Stimulated activated CD8-positive, alpha-beta memory T cell treated with anti-CD3 and anti-CD28 coated beads, Interleukin-7, amount 100 ng/mL, for 24 hours (primary cell): Measurements from ENCODE around the gene RAB41.
"Not testable (repeated sequence)": the region's sequence is repeated elsewhere in the genome, so short reads cannot be mapped to it uniquely, and the experiment has no call there.

Experiments used
- DNase-seq: peaks from one replicate; pipeline ENCODE4 v3.0.0-alpha.2; 2020; ENCODE audit warnings: low read depth

Gene RAB41

DNA sequence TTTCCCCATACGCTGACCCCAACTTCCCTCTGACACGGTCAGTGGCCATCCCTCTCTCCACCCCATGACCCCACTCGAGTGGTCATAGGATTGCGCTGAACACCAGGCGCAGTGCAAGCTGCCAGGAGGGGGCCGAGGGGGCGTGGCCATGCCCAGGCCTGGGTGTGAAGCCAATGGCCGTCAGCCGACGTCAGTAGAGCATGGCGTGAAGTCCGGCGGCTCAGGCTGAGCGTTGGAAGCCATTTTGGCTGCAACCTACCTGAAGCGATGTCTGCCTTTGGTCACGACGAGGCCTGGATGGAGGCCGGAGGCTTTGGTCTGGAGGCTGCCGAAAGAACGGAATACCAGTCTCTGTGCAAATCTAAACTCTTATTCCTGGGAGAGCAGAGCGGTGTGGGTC lies at the start of gene RAB41:
TSS of gene RAB41 (plus strand) at position 222 of the 400 bp plus-strand sequence. CDS start at position 268, 46 bp downstream.
- no peak for DNase-seq

DNA sequence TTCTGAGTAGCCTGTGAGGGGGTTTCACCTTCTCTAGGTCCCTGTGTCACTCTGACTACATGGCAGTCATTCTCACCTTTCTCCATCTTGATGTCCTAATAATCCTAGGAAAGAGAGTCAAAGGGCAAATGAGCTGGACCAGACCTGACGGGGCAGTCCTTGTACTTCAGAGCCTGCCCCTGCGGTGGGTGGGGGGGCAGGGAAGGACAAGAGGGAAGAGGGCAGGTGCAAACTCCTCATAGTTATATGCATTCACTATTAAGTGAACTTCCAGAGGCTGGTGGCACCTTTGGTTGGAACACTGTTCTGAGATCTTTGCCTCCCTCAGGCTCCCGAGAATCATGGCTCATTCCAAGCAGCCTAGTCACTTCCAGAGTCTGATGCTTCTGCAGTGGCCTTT lies 47.6 kb upstream of the RAB41 start, which contains the start of gene AWAT1:
TSS of gene AWAT1 (plus strand) at position 301 of the 400 bp plus-strand sequence. CDS start at position 342, 41 bp downstream.
- no peak for DNase-seq

DNA sequence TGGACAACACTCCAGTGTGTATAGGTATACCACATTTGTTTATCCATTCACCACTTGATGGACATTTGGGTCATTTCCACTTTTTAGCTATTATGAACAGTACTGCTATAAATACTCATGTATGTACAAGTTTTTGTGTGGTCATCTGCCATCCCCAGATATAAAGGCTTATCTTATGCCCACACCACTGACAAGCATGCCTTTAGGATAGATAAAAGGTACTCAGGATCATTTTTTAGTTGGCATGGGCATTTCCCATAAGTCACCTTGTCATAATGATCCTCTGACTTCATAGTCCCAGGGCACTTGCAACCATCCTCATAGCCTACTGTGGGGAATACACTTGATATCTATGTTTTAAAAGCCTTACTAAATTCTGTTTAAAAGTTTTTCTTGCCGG lies 41.2 kb upstream of the RAB41 start:
- no peak for DNase-seq

DNA sequence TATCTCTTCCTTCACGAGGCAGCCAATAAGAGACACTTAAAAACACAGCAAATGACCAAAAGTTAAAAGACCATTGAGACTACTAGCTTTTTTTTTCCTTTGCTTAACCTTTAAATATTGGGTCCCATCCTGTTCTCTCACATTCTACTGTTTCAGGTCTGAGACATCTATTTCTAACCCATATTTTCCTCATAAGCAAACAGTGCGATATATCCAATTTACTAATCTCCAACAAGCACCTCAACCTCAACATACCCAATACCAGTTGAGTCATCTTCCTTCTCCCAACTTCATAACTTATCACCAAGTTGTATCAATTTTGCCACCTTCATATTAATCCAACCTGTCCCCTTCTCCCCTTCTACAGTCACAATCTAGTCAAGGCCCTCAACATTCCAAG lies 40.5 kb upstream of the RAB41 start:
- DNase-seq, result no peak

DNA sequence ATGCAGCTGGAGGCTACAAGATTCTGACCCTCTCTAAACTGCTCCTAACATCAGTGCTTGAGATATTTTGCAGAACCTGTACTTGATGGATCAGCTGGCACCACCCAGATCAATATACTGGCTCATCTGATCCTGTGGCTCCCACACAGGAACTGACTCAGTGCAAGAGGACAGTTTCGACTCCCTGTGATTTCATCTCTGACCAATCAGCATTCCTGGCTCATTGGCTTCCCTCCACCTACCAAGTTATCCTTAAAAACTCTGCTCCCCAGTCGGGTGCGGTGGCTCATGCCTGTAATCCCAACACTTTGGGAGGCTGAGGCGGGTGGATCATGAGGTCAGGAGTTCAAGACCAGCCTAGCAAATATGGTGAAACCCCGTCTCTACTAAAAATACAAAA lies 38.4 kb upstream of the RAB41 start:
- DNase-seq, result not testable (repeated sequence)

DNA sequence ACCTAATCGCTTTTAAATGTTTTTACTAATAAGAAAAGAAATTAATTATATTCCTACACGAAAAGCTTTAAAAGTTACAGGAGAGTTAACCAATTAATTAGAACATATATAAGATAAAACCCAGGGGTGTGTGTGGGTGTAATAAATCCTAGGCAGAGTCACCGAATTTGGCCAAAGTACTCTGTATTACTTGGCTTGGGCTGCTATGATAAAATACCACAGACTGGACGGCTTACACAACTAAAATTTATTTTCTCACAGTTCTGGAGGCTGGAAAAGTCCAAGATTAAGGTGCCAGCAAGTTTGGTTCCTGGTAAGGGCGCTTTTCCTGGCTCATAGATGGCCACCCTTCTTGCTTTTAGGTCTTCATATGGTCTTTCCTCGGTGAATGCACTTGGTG lies 37.1 kb upstream of the RAB41 start:
- no peak for DNase-seq

DNA sequence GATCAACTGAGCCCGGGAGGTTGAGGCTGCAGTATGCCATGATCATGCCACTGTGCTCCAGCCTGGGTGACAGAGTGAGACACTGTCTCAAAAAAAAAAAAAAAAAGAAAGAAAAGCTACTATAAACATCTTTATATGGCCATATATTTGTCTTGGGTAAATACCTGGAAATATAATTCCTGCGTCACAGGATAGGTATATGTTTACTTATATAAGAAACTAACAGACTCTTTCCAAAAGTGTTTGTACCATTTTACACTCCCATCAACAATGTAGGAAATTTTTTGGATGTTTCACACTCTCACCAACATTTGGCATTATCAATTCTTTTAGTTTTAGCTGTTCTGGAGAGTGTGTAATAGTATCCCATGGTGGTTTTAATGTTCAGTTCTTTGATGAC lies 34.7 kb upstream of the RAB41 start:
- no peak for DNase-seq

DNA sequence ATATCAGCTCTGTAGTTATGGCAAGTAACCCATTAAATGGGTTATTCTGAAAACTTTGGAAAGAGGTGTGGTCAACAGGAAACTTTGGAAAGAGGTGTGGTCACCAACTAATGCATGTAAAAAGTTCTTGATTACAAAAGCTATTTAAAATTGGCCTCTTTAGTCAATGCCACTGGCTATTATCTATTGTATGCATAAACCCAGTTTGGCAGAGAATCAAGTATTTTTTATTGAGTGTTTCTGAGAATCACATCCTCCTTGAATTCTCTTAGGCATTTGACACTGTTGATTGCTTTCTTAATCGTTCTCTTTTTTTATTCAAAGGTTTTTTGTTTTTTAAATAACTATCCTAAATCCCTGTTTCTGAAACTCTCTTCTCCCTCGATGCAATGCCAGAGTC lies 29.5 kb upstream of the RAB41 start:
- DNase-seq, result no peak

DNA sequence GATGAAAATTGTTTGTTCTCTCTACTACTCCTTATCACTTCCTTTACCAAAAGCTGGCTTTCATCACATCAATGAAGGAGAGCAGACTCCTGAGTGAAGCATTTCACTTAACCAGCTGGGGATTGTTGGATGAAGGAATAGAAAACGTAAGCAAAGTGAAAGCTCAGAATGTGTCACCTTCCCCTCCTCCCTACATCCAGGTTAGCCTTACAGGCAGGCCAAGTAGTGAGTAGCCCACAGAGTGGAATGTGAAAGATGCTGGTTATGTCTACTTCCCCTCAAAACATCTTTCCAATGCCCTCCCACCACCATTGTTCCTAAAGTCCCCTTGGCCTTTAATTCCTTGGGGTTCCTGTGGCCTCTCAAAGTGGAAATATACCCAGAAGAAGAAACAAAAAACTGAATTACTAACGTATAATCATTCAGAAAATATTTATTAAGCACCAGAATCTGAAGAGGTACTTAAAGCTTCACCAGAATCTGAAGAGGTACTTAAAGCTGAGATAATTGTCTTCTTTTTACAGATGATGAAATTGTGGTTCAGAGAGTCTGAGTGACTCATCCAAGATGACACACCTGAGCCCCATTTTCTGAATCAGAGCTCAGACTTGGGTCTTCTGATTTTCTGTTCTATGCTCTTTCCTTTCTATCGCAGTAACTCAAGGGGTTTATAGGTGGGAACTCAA lies 28.5 kb upstream of the RAB41 start:
- DNase-seq, result no peak

DNA sequence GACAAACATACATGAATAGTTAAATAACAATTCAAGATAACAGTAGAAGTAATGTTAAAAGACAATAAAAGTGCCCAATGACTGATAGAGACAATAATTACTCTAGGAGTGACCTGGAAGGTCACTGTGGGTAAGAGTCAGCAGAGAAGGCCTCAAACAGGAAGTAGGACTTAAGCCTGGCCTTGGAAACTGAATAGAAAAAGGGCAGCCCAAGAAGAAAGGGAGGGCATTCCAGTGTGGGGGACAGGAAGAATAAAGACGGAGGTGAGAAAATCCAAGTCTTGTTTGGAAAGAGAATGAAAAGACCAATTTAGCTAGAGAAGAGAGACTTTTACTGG lies 27.9 kb upstream of the RAB41 start:
- DNase-seq, result no peak

DNA sequence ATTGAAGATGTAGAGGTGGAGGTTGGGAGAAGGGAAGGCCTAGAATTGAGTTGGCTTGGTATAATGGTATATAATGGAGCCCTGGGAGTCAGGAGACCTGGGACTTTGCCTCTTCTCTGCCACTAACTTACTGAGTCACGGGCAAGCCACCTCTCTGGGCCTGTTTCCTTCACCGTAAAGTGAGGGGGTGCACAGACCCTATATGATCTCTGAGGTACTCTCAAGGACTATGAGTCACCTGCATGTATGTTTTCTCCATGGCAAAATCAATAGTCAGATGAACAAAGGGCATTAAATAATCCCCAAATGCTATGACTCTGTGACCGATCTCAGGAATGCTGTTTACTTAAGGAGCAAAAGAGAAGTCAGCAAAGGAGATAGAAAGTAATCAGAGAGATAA lies 27.1 kb upstream of the RAB41 start:
- no peak for DNase-seq

DNA sequence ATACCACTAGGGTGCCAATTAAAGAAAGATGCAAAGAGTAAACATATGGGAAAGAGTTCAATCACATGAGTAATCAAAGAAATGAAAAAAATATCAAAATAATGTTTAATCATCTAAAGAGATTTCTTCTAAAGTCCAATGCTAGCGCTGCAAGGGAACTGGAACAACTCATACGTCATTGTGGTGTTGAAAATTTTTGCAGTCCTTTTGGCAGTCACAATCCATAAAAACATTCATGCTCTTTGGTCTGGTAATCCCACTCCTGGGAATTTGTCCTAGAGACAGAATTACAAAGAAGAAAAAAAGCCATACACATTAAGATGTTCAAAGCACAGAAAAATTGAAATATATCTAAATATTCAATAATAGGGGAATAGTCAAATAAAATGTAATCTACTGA lies 26.5 kb upstream of the RAB41 start:
- DNase-seq, result no peak

DNA sequence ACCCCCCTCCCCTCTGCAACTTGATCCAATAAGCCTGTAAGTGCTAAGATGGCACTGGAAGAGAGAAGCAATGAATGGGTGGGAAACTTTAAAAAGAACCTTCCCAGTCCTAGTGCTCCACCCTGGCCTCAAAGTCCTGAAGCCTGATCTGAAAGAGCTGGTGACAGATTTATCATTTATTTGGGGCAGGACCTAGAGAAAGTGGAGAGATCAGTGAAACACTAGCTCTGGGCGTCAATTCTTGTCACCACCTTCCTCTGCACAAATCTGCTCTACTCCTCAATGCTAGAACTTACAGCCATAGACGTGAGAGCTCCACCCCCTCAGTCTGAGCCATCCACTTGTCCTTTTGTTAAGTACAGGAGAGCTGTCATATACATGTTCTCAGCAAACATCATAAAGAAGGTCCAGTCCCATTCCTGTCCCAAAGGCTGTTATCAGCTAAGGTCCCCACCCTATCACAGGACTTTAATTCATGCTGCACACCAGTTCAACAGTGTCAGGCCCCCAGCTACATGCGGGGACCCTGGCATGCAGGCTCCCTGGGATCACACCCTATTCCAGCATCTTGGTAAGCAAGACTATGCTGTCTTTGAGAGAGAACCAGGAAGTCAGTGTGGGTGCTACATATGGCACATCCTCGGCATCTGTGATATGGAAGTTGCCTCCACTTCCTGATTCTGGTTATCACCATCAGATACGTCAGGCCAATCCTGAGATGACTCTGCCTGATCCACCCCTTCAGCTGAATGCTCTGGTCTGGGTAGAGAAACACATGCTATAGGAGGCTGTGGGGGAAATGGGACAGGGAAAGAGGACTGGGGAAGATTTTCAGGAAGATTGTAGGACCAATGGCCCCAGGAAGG lies 24.3 kb upstream of the RAB41 start:
- DNase-seq, result no peak

DNA sequence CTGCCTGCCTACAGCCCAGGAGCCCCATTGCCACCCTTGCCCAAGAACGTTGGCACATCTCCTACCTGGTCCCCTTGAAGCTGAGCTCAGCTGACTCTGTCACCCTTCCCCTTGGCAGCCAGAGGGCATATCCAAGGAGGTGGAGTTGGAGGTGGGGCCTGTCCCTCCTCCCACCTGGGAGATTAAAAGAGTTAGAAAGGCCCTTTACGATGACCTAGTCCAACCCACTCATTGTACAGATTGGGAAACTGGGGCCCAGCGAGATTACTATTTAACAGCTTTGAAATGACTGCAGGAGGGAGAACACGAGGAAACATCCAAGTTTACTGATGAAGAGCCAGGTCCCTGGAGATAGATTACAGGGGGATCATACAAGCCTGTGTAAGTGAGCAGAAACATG lies 21.9 kb upstream of the RAB41 start, which contains the start of gene P2RY4:
TSS of gene P2RY4 (minus strand) at position 101 of the 400 bp plus-strand sequence. CDS start 580 bp downstream, outside the sequence.
- no peak for DNase-seq

DNA sequence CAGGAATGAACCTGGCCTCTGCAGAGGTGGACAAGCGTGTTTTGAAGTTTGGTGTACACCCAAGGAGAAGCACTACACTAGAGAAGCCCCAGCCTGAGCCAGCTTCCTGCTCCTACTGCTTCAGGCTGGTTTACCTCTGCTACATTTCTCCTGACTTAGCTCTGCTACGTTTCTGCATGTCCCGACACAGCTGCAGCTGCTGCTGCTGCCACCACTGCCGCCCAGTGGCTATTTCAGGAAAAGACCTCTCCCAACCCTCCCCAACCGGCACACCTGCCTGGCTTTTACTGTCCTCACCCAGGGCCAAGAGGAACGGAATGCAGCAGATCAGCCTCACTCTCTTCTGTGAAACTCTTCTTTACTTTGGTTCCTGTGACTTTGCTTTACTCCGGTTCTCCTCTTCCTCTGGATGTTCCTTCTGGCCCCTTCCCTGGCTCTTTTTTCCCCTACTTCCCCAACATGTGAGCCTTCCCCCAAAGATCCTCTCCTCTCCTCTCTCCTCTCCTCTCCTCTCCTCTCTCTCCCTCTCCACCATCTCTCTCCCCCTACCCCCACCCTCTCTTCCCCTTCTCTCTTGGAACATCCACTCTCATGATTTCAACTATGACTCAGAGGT lies 18.9 kb upstream of the RAB41 start:
- peak; percentile 0 for DNase-seq

DNA sequence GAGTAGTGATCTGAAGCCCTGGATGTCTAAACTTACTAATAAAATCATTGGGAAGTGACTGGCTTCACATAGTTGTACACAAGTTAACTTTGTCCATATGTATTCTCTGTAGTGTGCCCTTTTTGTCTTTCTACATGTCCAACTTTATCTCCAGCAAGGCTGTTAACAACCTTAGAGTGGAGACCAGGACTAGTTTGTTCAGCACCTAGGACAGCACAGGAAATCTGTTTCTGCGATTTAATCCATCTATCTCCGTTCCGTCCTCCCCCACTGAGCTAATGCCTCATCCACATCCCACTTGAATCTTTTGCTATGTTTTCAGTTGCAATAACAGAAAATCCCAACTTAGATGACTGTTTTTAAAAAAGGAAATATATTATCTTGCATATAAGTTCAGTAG lies 17.2 kb upstream of the RAB41 start:
- no peak for DNase-seq

DNA sequence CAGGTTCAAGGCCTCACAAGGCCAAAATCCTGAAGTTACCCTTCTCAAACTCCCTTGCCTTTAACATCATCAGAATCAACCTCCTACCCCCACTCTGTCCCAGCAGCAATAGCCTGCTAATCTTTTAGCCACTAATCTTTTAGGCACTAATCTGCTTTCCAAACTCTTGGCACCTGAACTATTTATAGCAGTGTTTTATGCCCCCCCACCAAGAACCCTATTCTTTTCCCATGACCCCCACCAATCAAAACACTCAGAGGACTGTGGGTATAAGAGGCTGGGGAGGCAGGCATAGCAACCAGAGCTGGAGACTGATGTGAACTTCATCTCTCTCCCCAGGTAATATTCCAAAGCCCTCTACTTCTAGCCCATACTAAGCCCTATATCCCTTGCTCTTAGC lies 13.9 kb upstream of the RAB41 start, which contains the start of gene ARR3:
TSS of gene ARR3 (plus strand) at position 301 of the 400 bp plus-strand sequence. CDS start 1,052 bp downstream, outside the sequence.
- no peak for DNase-seq

DNA sequence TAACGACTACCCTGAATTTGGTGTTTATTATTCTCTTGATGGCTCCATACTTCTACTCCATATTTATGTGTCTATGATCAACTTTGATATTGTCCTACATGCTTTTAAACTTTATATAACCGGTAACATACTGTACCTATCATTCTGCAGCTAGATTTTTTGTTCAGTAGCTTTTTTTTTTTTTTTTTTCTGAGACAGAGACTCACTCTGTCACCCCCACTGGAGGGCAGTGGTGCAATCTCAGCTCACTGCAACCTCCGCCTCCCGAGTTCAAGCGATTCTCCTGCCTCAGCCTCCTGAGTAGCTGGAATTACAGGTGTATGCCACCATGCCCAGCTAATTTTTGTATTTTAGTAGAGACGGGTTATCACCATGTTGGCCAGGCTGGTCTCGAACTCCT lies 7.9 kb upstream of the RAB41 start:
- DNase-seq, result not testable (repeated sequence)

DNA sequence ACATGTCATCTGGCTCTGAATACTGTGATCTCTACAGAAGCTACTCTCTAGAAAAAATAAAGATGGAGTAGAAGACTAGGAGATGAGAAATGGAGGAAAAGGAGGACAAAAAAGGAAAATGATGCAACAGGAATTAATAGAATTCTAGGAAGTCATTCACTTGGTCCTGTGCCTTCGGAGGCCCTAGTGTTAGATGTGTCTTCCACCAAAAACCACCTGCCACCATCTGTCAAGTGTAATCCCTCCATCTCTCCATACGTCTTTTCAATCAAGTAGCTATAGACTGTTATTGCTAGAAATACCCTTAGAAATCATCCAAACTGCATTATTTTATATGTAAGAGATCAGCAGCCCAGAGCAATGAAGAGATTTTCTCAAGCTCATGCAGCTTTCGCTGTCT lies 2.9 kb upstream of the RAB41 start:
- no peak for DNase-seq

DNA sequence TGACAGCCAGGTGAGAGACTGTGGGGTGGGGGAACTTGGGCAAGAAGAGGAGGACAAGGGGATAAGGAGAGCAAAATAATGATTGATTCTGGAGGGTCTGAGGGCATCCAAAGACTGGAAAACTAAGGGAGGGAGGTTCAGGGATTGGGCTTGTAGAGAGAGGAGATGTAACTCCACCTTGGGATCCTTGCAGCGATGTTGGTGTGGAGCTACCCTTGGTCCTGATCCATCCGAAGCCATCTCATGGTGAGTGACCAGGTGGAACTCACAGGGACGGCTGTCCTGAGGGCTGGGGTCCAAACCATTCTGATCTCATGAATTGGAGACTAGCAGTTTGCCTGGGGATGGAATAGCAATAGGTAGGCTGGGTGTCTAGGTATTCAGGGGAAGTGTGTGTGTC lies 1.4 kb upstream of the RAB41 start:
- DNase-seq, result no peak

DNA sequence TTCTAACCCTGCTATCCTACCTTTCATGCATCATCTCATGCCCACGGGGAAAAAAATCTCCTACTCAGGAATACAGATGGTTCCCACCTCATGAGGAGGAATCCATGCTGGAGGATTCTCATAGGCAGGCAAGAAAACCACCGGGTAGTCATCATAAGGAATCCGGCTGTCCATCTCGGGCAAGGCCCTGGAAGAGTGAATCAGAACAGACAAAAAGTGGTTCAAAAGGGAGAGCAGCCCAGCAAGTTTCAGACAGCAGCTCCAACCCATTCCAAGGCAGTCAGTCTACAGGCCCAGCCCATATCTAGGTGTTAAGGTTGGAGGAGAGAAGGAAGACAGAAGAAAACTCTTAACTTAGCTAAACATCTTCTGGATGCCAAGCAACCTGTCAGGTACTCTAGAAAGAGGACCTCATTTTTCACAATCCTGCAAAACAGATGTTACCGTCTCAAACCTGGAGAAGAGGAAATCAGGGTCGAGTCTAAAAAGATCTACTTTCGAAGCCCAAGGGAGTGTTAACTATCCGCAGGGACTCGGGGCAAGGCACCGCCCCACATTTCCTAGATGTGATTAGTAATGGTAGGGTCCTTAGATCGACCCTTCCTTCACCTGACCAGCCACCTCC lies 7.3 kb downstream of the RAB41 start:
- DNase-seq, result no peak
